Coronary artery (tissue), 2 donors: ENCODE results near the gene HIGD1B.
"Not testable (repeated sequence)": the region's sequence is repeated elsewhere in the genome, so short reads cannot be mapped to it uniquely, and the experiment has no call there.

Experiments used
- DNase-seq: peaks from one replicate; pipeline ENCODE4 v3.0.0-alpha.2; 2017; ENCODE audit warnings: low spot score
- H3K27ac ChIP-seq, 2 donors: fragments of 200-600 bp; sonication (generic); one replicate each; pipeline ENCODE4 v1.5.1; 2016 to 2019
- H3K4me3 ChIP-seq: fragments of 200-600 bp; sonication (generic); 2 replicates; pipeline ENCODE4 v1.5.1; 2016; ENCODE audit warnings: mild to moderate bottlenecking, moderate library complexity
- CTCF ChIP-seq: fragments of 200-600 bp; sonication (generic); IDR thresholded peaks from one replicate; pipeline ENCODE4 v1.5.1; 2019; ENCODE audit warnings: antibody characterized with exemption

Gene HIGD1B

GRCh38 chr17:44812263-44812662, 35.4 kb upstream of the HIGD1B start:
- no peak for TF ChIP-seq CTCF
- DNase-seq: no peak
- no peak overlapping the region for H3K4me3 ChIP-seq
- H3K27ac ChIP-seq: peak overlapping the region; percentile 61 to 70

DNA sequence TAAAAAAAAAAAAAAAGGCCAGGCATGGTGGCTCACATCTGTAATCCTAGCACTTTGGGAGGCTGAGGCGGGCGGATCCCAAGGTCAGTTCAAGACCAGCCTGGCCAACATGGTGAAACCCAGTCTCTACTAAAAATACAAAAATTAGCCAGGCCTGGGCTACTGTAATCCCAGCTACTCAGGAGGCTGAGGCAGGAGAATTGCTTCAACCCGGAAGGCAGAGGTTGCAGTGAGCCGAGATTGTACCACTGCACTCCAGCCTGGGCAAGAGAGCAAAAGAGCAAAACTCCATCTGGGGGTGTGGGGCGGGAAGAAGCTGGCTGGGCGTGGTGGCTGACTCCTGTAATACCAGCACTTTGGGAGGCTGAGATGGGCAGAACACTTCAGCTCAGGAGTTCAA, 29.2 kb upstream of the HIGD1B start:
- not testable (repeated sequence) for DNase-seq, H3K4me3 ChIP-seq, H3K27ac ChIP-seq

GRCh38 chr17:44820631-44821212, 27.0 kb upstream of the HIGD1B start:
- no peak for TF ChIP-seq CTCF
- DNase-seq: no peak
- peak overlapping the region; percentile 46 to 56 for H3K27ac ChIP-seq
- peak overlapping the region; percentile 21 for H3K4me3 ChIP-seq

DNA sequence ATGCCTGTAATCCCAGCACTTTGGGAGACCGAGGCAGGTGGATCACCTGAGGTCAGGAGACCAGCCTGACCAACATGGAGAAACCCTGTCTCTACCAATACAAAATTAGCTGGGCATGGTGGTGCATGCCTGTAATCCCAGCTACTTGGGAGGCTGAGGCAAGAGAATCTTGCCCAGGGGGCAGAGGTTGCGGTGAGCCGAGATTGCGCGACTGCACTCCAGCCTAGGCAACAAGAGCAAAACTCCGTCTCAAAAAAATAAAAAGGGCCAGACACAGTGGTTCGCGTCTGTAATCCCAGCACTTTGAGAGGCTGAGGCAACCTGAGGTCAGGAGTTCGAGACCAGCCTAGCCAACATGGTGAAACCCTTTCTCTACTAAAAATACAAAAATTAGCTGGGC, 22.4 kb upstream of the HIGD1B start:
- DNase-seq, H3K4me3 ChIP-seq, H3K27ac ChIP-seq: not testable (repeated sequence)

- TF ChIP-seq CTCF: no peak
- Histone ChIP-seq H3K4me3 (no peak overlapping the region), H3K27ac (no peak overlapping the region)
- DNase-seq: no peak
These were observed 21.4 kb upstream of the HIGD1B start for GRCh38 chr17:44826123-44826790.

GRCh38 chr17:44827863-44828262, 19.8 kb upstream of the HIGD1B start:
- no peak overlapping the region for H3K4me3 ChIP-seq
- TF ChIP-seq CTCF: no peak
- no peak for DNase-seq
- H3K27ac ChIP-seq: no peak overlapping the region

DNA sequence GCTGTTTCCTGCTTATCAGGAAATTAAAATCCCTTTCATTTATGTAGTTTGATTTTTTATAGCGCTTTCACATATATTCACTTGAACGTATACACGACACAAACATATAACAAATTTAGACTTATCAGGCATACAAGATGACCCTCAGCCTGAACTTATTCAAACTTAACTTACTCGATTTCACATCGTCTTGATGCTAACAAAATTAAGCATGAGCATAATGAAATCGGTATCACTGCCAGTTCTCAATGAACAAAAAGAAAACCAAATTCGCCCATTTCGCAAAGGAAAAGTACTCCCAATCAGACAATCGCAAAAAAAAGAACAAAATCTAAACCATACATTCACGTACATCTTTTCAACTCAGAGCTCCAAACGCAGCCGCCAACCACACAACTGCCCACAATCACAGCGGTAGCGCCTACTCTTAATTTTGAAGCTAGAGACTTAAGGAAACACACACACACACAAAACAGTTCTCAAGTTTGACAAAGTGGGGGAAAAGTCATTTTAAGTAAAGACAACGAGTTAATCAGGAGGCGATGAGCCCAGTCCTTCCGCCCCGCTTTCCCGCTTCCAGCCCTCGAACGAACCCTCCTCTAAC, 18.7 kb upstream of the HIGD1B start:
- no peak for DNase-seq
- Histone ChIP-seq H3K27ac (peak overlapping the region; percentile 91 to 93), H3K4me3 (peak overlapping the region; percentile 84)
- TF ChIP-seq CTCF: no peak
